GM21447 (cell line): ENCODE measurements around the gene PRAMEF12.
"Not testable (repeated sequence)": the region's sequence is repeated elsewhere in the genome, so short reads cannot be mapped to it uniquely, and the experiment has no call there.

ENCODE experiments used
- ATAC-seq: cut with Tn5 transposase; IDR thresholded peaks from one replicate; pipeline ENCODE4 v1.9.1; 2021; ENCODE audit not compliant: unreplicated experiment

Gene PRAMEF12

GRCh38 chr1:12773438-12773837 lies at the start of gene PRAMEF12:
TSS of gene PRAMEF12 (plus strand) at chr1:12773738. CDS start at chr1:12774868, 1,130 bp downstream.
- ATAC-seq = no peak

GRCh38 chr1:12728391-12728790 lies 45.1 kb upstream of the PRAMEF12 start:
- no peak for ATAC-seq

GRCh38 chr1:12730156-12730555 lies 43.4 kb upstream of the PRAMEF12 start:
- no peak for ATAC-seq

GRCh38 chr1:12731084-12731483 lies 42.5 kb upstream of the PRAMEF12 start:
- not testable (repeated sequence) for ATAC-seq

GRCh38 chr1:12734651-12735050 lies 38.9 kb upstream of the PRAMEF12 start:
- no peak for ATAC-seq

- ATAC-seq = no peak
Measured at GRCh38 chr1:12738934-12739333, 34.6 kb upstream of the PRAMEF12 start.

GRCh38 chr1:12739613-12740012 lies 33.9 kb upstream of the PRAMEF12 start:
- no peak for ATAC-seq

GRCh38 chr1:12741946-12742345 lies 31.6 kb upstream of the PRAMEF12 start:
- no peak for ATAC-seq

- no peak for ATAC-seq
Measured at GRCh38 chr1:12745126-12745991, 28.2 kb upstream of the PRAMEF12 start.

- ATAC-seq = no peak
Measured at GRCh38 chr1:12745992-12746323, 27.6 kb upstream of the PRAMEF12 start, which contains the start of gene CFAP107. TSS of gene CFAP107 (plus strand) at chr1:12746200. CDS start at chr1:12746431, 231 bp downstream.

- ATAC-seq = no peak
Measured at GRCh38 chr1:12748778-12749355, 24.7 kb upstream of the PRAMEF12 start.

GRCh38 chr1:12754738-12755137 lies 18.8 kb upstream of the PRAMEF12 start:
- no peak for ATAC-seq

GRCh38 chr1:12756273-12756672 lies 17.3 kb upstream of the PRAMEF12 start:
- no peak for ATAC-seq

- ATAC-seq = no peak
Measured at GRCh38 chr1:12756768-12757413, 16.6 kb upstream of the PRAMEF12 start.

GRCh38 chr1:12757836-12758235 lies 15.7 kb upstream of the PRAMEF12 start:
- ATAC-seq = no peak

GRCh38 chr1:12760256-12760795 lies 13.2 kb upstream of the PRAMEF12 start:
- no peak for ATAC-seq

GRCh38 chr1:12761781-12762180 lies 11.8 kb upstream of the PRAMEF12 start:
- ATAC-seq = no peak

- ATAC-seq = no peak
Measured at GRCh38 chr1:12762766-12763165, 10.8 kb upstream of the PRAMEF12 start.

GRCh38 chr1:12763479-12763878 lies 10.1 kb upstream of the PRAMEF12 start:
- no peak for ATAC-seq

GRCh38 chr1:12764016-12764415 lies 9.5 kb upstream of the PRAMEF12 start:
- no peak for ATAC-seq

GRCh38 chr1:12769031-12769430 lies 4.5 kb upstream of the PRAMEF12 start:
- ATAC-seq = no peak
